D341Med (cell line): ENCODE measurements around the gene CHGA.

ENCODE experiments used
- DNase-seq: peaks from one replicate; pipeline ENCODE4 v3.0.0; 2012; ENCODE audit warnings: low spot score

The CHGA gene

DNA sequence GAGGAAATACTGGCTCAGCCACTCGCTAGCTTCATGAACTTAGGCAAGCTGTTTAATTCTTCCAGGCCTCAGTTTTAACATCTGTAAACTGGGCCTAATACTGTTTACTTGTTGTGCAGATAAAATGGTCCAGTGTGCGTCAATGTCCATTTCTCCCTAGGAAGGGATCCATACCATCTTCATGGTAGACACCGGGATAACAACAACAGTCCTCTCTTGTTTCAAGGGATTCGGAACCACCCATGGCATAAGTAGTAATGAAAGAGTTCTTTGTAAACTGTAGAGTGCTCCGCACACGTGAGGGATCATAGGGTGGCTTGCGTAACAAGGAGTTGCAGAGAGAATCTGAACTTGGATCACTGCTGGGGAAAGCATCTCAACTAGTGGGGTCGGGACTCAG, 17.3 kb upstream of the CHGA start:
- DNase-seq: no peak

GRCh38 chr14:92906420-92906819, 16.5 kb upstream of the CHGA start:
- DNase-seq: no peak

- peak; percentile 68 for DNase-seq
Observed at GRCh38 chr14:92906823-92907222, 16.1 kb upstream of the CHGA start.

DNA sequence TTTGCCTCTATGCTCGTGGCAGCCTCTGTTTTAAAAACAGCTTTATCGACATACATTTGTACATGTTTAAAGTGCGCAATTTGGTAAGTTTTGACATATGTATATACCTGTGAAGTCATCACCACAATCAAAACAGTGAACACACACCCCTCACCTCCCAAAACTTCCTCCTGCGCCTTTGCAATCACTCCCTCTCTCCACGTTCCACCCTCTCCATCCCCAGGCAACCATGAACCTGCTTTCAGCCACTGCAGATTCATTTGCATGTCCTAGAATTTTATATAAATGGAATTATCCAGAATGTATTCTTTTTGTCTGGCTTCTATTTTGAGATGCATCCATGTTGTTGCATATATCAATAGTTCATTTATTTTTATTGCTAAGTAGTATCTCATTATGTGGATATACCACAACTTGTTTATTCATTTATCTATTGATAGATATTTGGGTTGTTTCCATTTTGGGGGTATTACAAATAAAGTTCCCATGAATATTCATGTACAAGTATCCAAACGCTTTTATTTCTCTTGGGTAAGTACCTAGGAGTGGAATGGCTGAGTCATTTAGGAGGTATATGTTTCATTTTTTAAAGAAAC, 15.5 kb upstream of the CHGA start:
- no peak for DNase-seq

GRCh38 chr14:92914087-92914656, 8.8 kb upstream of the CHGA start:
- no peak for DNase-seq

DNA sequence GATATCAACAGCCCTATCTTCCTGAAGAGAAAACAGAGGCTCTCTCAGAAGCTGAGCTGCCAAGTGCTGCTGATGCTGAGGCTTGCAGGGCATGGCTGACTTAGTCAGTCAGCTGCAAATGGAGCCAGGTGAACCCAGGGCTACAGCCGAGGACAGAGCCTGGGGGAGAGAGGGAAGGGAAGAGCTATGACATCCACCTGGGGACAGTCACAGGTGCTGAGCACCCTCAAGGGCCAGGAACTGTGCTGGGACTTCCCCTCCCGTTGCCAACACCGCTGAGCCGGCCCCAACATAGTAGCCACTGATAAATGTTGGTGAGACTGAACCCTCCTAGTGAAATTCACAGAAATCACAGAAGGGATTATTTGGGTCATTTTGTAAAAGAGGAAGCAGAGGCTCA, 6.7 kb upstream of the CHGA start:
- no peak for DNase-seq

DNA sequence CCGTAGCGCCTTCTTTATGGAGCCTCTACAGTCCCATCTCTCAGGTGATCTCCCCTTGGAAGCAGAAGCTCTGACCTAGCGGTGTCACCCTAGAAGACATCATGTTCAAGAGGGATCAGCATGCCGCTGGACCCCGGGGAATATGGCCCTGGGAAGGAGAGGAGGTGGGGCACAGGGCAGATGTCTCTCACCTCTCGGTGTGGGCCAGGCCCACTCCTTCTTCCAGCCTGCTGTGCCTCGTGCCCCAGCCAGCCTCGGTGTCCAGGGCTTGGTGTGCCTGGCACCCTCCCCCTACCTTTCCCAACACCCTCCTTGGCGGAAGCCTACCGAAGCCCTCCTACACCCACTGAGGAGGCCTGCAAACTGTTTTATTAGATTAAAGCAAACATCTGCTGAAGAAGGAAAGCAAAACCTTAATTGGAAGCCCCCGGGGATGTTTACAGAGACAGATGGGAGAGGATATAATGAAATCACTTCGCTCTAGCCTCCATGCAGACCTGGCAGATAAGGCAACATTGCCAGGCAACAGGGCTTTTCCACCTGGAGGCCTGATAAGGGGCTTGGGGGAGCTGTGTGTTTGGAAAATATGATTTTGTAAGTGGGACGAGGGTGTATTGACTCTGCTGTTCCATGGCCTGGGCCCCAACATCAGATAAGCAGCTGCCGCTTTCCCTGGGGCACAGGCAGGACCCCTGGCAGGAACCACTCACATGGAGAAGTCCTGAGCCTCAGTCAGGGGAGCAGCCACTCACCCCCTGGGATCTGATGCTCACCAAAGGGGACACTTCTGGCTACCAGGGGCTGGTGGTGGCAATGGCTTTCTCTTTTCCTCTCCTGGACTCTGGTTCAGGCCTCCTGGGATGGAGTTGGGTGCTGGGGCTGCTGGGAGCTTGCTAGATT, 5.7 kb upstream of the CHGA start:
- DNase-seq: peak; percentile 86

DNA sequence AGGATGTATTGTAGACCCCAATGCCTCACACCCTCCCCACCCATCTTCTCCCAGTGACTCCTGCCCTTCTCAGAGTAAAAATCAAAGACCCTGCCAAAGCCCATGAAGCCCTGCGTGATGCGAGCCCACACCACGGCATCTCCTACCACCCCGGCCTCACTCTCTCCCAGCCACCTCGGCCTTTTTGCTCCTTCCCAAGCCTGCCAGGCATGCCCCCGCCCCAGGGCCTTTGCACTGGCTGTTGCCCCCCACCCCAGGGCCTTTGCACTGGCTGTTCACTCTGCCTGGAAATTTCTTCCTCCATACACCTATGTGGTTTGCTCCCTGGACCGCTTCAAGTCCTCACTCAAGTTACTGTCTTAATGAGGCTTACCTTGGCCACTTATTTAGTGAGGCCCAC, 5.0 kb upstream of the CHGA start:
- no peak for DNase-seq

DNA sequence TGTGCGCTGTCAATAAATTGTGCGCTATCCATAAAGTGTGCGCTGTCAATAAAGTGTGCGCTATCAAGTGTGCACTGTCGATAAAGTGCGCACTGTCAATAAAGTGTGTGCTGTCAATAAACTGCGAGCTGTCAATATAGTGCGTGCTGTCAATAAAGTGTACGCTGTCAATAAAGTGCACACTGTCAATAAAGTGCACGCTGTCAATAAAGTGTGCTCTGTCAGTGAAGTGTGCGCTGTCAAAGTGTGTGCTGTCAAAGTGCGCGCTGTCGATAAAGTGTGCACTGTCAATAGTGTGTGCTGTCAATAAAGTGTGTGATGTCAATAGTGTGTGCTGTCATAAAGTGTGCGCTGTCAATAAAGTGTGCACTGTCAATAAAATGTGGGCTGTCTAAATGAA, 2.9 kb upstream of the CHGA start:
- no peak for DNase-seq

- no peak for DNase-seq
Observed at GRCh38 chr14:92922155-92922735, 705 bp upstream of the CHGA start.

- no peak for DNase-seq
Observed at GRCh38 chr14:92923744-92924103, 774 bp downstream of the CHGA start.

GRCh38 chr14:92924247-92924646, 1.3 kb downstream of the CHGA start:
- no peak for DNase-seq

- DNase-seq: no peak
Observed at GRCh38 chr14:92925446-92925845, 2.5 kb downstream of the CHGA start.

- DNase-seq: no peak
Observed at GRCh38 chr14:92926180-92926845, 3.4 kb downstream of the CHGA start.

DNA sequence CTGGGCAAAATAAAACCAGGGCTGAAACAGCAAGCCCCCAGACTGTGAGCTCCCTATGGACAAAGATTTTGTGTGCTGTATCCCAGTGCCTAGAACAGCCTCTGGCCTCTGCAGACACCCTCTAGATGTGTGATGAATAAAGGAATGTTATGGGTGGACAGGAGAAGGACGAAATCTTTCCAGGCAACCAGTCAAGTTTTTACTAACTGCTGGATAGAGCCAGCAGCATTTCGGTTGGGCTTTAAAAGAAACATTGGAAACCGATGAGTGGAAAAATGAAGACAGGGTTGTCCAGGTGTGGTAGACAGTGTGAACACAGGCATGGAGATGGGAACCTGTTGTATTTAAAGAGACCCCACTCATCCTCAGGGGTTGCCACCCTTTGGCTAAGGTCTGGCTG, 4.0 kb downstream of the CHGA start:
- no peak for DNase-seq

GRCh38 chr14:92927349-92928257, 4.7 kb downstream of the CHGA start:
- DNase-seq: no peak

GRCh38 chr14:92928258-92928629, 5.3 kb downstream of the CHGA start:
- DNase-seq: no peak

GRCh38 chr14:92928961-92929688, 6.2 kb downstream of the CHGA start:
- no peak for DNase-seq

GRCh38 chr14:92929689-92930608, 7.0 kb downstream of the CHGA start:
- DNase-seq: no peak
